ENCODE data around the gene COMT. TPM values are rescaled to one million over a fixed set of nuclear protein-coding genes. Genes with fewer than 3 reads are reported as not detected.
"Not testable (repeated sequence)": the region's sequence is repeated elsewhere in the genome, so short reads cannot be mapped to it uniquely, and the experiment has no call there.

COMT gene
- total RNA-seq, 1 experiment from 2014 or later = 1.7 TPM

- peak; percentile 76 for DNase-seq
Observed at GRCh38 chr22:19903513-19903912, 38.1 kb upstream of the COMT start.

GRCh38 chr22:19904174-19904856 lies 37.3 kb upstream of the COMT start:
- Histone ChIP-seq H3K27me3 (ENCODE audit: control insufficient read depth, insufficient read depth, low read length) (no peaks in the 10 kb centered on the region), H3K36me3 (replicated peaks; ENCODE audit: control insufficient read depth, insufficient read depth, low read length) (no peaks in the 10 kb centered on the region), H3K4me3 (ENCODE audit: insufficient read depth, low read depth, low read length) (no peak overlapping the region)
- DNase-seq = no peak

More at GRCh38 chr22:19903513-19903912, 38.1 kb upstream of the COMT start:
- H3K27me3 ChIP-seq (ENCODE audit: control insufficient read depth, insufficient read depth, low read length) = no peaks in the 10 kb centered on the region
- no peaks in the 10 kb centered on the region for H3K36me3 ChIP-seq (replicated peaks; ENCODE audit: control insufficient read depth, insufficient read depth, low read length)
- H3K4me3 ChIP-seq (ENCODE audit: insufficient read depth, low read depth, low read length) = no peak overlapping the region

GRCh38 chr22:19904935-19905334 lies 36.6 kb upstream of the COMT start:
- H3K27me3 ChIP-seq (ENCODE audit: control insufficient read depth, insufficient read depth, low read length) = no peaks in the 10 kb centered on the region
- no peak for DNase-seq
- no peak overlapping the region for H3K4me3 ChIP-seq (ENCODE audit: insufficient read depth, low read depth, low read length)
- H3K36me3 ChIP-seq (replicated peaks; ENCODE audit: control insufficient read depth, insufficient read depth, low read length) = no peaks in the 10 kb centered on the region

GRCh38 chr22:19905347-19906276 lies 36.0 kb upstream of the COMT start:
- H3K36me3 ChIP-seq (replicated peaks; ENCODE audit: control insufficient read depth, insufficient read depth, low read length) = no peaks in the 10 kb centered on the region
- no peak overlapping the region for H3K4me3 ChIP-seq (ENCODE audit: insufficient read depth, low read depth, low read length)
- H3K27me3 ChIP-seq (ENCODE audit: control insufficient read depth, insufficient read depth, low read length) = no peaks in the 10 kb centered on the region
- DNase-seq = no peak

- not testable (repeated sequence) for H3K36me3 ChIP-seq (replicated peaks; ENCODE audit: control insufficient read depth, insufficient read depth, low read length)
Observed at GRCh38 chr22:19906864-19907263, 34.7 kb upstream of the COMT start.

GRCh38 chr22:19907902-19908301 lies 33.7 kb upstream of the COMT start:
- not testable (repeated sequence) for H3K27me3 ChIP-seq (ENCODE audit: control insufficient read depth, insufficient read depth, low read length); H3K4me3 ChIP-seq (ENCODE audit: insufficient read depth, low read depth, low read length); DNase-seq; H3K36me3 ChIP-seq (replicated peaks; ENCODE audit: control insufficient read depth, insufficient read depth, low read length)

More at GRCh38 chr22:19906864-19907263, 34.7 kb upstream of the COMT start:
- not testable (repeated sequence) for DNase-seq; H3K4me3 ChIP-seq (ENCODE audit: insufficient read depth, low read depth, low read length); H3K27me3 ChIP-seq (ENCODE audit: control insufficient read depth, insufficient read depth, low read length)

GRCh38 chr22:19909350-19910179 lies 32.0 kb upstream of the COMT start:
- Histone ChIP-seq H3K4me3 (ENCODE audit: insufficient read depth, low read depth, low read length) (no peak overlapping the region), H3K27me3 (ENCODE audit: control insufficient read depth, insufficient read depth, low read length) (no peaks in the 10 kb centered on the region), H3K36me3 (replicated peaks; ENCODE audit: control insufficient read depth, insufficient read depth, low read length) (peaks cover 2% of the 10 kb centered on the region)
- peak; percentile 93 for DNase-seq

- Histone ChIP-seq H3K27me3 (ENCODE audit: control insufficient read depth, insufficient read depth, low read length) (no peaks in the 10 kb centered on the region), H3K36me3 (replicated peaks; ENCODE audit: control insufficient read depth, insufficient read depth, low read length) (peaks cover 2% of the 10 kb centered on the region), H3K4me3 (ENCODE audit: insufficient read depth, low read depth, low read length) (no peak overlapping the region)
- DNase-seq = no peak
Observed at GRCh38 chr22:19910180-19910744, 31.3 kb upstream of the COMT start.

- Histone ChIP-seq H3K4me3 (ENCODE audit: insufficient read depth, low read depth, low read length) (no peak overlapping the region), H3K27me3 (ENCODE audit: control insufficient read depth, insufficient read depth, low read length) (no peaks in the 10 kb centered on the region), H3K36me3 (replicated peaks; ENCODE audit: control insufficient read depth, insufficient read depth, low read length) (peaks cover 2% of the 10 kb centered on the region)
- peak; percentile 28 for DNase-seq
Observed at GRCh38 chr22:19911540-19912270, 29.9 kb upstream of the COMT start.

- Histone ChIP-seq H3K4me3 (ENCODE audit: insufficient read depth, low read depth, low read length) (no peak overlapping the region), H3K27me3 (ENCODE audit: control insufficient read depth, insufficient read depth, low read length) (no peaks in the 10 kb centered on the region), H3K36me3 (replicated peaks; ENCODE audit: control insufficient read depth, insufficient read depth, low read length) (peaks cover 2% of the 10 kb centered on the region)
- DNase-seq = peak; percentile 87
Observed at GRCh38 chr22:19912271-19912999, 29.1 kb upstream of the COMT start.

GRCh38 chr22:19913337-19913936 lies 28.1 kb upstream of the COMT start:
- H3K27me3 ChIP-seq (ENCODE audit: control insufficient read depth, insufficient read depth, low read length) = no peaks in the 10 kb centered on the region
- H3K4me3 ChIP-seq (ENCODE audit: insufficient read depth, low read depth, low read length) = no peak overlapping the region
- DNase-seq = no peak
- peaks cover 2% of the 10 kb centered on the region for H3K36me3 ChIP-seq (replicated peaks; ENCODE audit: control insufficient read depth, insufficient read depth, low read length)

- H3K27me3 ChIP-seq (ENCODE audit: control insufficient read depth, insufficient read depth, low read length) = no peaks in the 10 kb centered on the region
- H3K36me3 ChIP-seq (replicated peaks; ENCODE audit: control insufficient read depth, insufficient read depth, low read length) = peaks cover 2% of the 10 kb centered on the region
- H3K4me3 ChIP-seq (ENCODE audit: insufficient read depth, low read depth, low read length) = no peak overlapping the region
- no peak for DNase-seq
Observed at GRCh38 chr22:19914201-19914943, 27.2 kb upstream of the COMT start.

Measured in H7 (cell line).